Neuronal stem cell (in vitro differentiated cells): ENCODE results near the gene CR1L.
"Not testable (repeated sequence)": the region's sequence is repeated elsewhere in the genome, so short reads cannot be mapped to it uniquely, and the experiment has no call there.

Experiments used
- DNase-seq: peaks from one replicate; pipeline ENCODE4 v3.0.0-alpha.2; 2013; ENCODE audit warnings: low spot score
- H2AFZ ChIP-seq: one replicate; pipeline ENCODE4 v1.6.1; 2013; ENCODE audit warnings: mild to moderate bottlenecking, low read length, inconsistent platforms
- H2AK5ac ChIP-seq: 2 replicates; pipeline ENCODE4 v1.6.1; 2013; ENCODE audit warnings: low read depth, mild to moderate bottlenecking, inconsistent platforms, low read length, moderate library complexity, mixed read lengths
- H2BK120ac ChIP-seq: 2 replicates; pipeline ENCODE4 v1.6.1; 2013; ENCODE audit warnings: low read depth, mild to moderate bottlenecking, inconsistent platforms, low read length, moderate library complexity, mixed read lengths
- H2BK12ac ChIP-seq: one replicate; pipeline ENCODE4 v1.6.1; 2013; ENCODE audit warnings: low read length, inconsistent platforms
- H2BK15ac ChIP-seq: 2 replicates; pipeline ENCODE4 v1.6.1; 2013; ENCODE audit warnings: mild to moderate bottlenecking, low read length, inconsistent platforms, mixed read lengths
- H2BK5ac ChIP-seq: one replicate; pipeline ENCODE4 v1.6.1; 2013; ENCODE audit warnings: inconsistent platforms, mild to moderate bottlenecking, low read length, moderate library complexity
- H3K14ac ChIP-seq: one replicate; pipeline ENCODE4 v1.6.1; 2013; ENCODE audit warnings: low read length, inconsistent platforms
- H3K18ac ChIP-seq: 2 replicates; pipeline ENCODE4 v1.6.1; 2013; ENCODE audit warnings: low read length, inconsistent platforms
- H3K23ac ChIP-seq: 2 replicates; pipeline ENCODE4 v1.6.1; 2013; ENCODE audit warnings: low read depth, mild to moderate bottlenecking, mixed read lengths, low read length, inconsistent platforms; ENCODE audit not compliant: poor library complexity
- H3K27ac ChIP-seq: replicated peaks from 3 replicates; pipeline ENCODE4 v1.5.1; 2013; ENCODE audit warnings: low read length, inconsistent platforms
- H3K27me3 ChIP-seq, 3 experiments: 2 replicates each; pipeline ENCODE4 v1.6.1; 2013; ENCODE audit warnings: low read length in 3 of 3, mild to moderate bottlenecking in 2 of 3, inconsistent platforms in 1 of 3, low read depth in 1 of 3, mixed read lengths in 1 of 3, moderate library complexity in 1 of 3; ENCODE audit not compliant: control insufficient read depth in 3 of 3, insufficient read depth in 3 of 3
- H3K36me3 ChIP-seq, 2 donors: replicated peaks in 1 of 2; 2 replicates each; pipeline ENCODE4 v1.6.1; 2013; ENCODE audit warnings: low read length in 2 of 2; ENCODE audit not compliant: control insufficient read depth in 2 of 2, insufficient read depth in 2 of 2
- H3K4ac ChIP-seq: 2 replicates; pipeline ENCODE4 v1.6.1; 2013; ENCODE audit warnings: inconsistent platforms, mild to moderate bottlenecking, low read length, moderate library complexity
- H3K4me1 ChIP-seq, 2 donors: 1 replicate in 1 of 2; 2 replicates in 1 of 2; pipeline ENCODE4 v1.6.1; 2013; ENCODE audit warnings: low read length in 2 of 2, low read depth in 1 of 2; ENCODE audit not compliant: control insufficient read depth in 2 of 2, insufficient read depth in 1 of 2
- H3K4me2 ChIP-seq: one replicate; pipeline ENCODE4 v1.6.1; 2013; ENCODE audit warnings: mild to moderate bottlenecking, low read length, inconsistent platforms; ENCODE audit not compliant: insufficient read depth, poor library complexity, severe bottlenecking
- H3K4me3 ChIP-seq, 2 donors: 2 replicates each; pipeline ENCODE4 v1.5.1; 2013; ENCODE audit warnings: low read length in 2 of 2, mild to moderate bottlenecking in 2 of 2, inconsistent platforms in 1 of 2, moderate library complexity in 1 of 2
- H3K79me1 ChIP-seq: one replicate; pipeline ENCODE4 v1.6.1; 2013; ENCODE audit warnings: low read depth, mild to moderate bottlenecking, inconsistent platforms, low read length, moderate library complexity
- H3K9ac ChIP-seq: one replicate; pipeline ENCODE4 v1.6.1; 2013; ENCODE audit warnings: mild to moderate bottlenecking, low read depth, low read length, inconsistent platforms; ENCODE audit not compliant: poor library complexity
- H3K9me3 ChIP-seq, 2 donors: replicated peaks in 1 of 2; 2 replicates each; pipeline versions ENCODE3 to v1.6.1; 2013; ENCODE audit warnings: low read length in 2 of 2, mild to moderate bottlenecking in 2 of 2, inconsistent platforms in 1 of 2, low read depth in 1 of 2, mixed read lengths in 1 of 2, moderate library complexity in 1 of 2; ENCODE audit not compliant: control insufficient read depth in 2 of 2, insufficient read depth in 1 of 2
- H4K8ac ChIP-seq: one replicate; pipeline ENCODE4 v1.6.1; 2013; ENCODE audit warnings: low read depth, mild to moderate bottlenecking, inconsistent platforms, low read length, moderate library complexity
- H4K91ac ChIP-seq: one replicate; pipeline ENCODE4 v1.6.1; 2013; ENCODE audit warnings: low read length, low read depth, mild to moderate bottlenecking, inconsistent platforms; ENCODE audit not compliant: poor library complexity
- WGBS, 2 donors: extraction: QIAGEN DNeasy Blood & Tissue Kit; methylation state at CpG; one replicate each; pipeline ENCODE4 v1.1.7; 2013; ENCODE audit warnings: missing lambda C conversion rate in 2 of 2, mixed read lengths in 1 of 2; ENCODE audit not compliant: insufficient read length in 2 of 2, insufficient replicate concordance in 1 of 2; ENCODE audit errors: extremely low coverage in 2 of 2; 5-methylcytosine and 5-hydroxymethylcytosine counted together

Gene CR1L

DNA sequence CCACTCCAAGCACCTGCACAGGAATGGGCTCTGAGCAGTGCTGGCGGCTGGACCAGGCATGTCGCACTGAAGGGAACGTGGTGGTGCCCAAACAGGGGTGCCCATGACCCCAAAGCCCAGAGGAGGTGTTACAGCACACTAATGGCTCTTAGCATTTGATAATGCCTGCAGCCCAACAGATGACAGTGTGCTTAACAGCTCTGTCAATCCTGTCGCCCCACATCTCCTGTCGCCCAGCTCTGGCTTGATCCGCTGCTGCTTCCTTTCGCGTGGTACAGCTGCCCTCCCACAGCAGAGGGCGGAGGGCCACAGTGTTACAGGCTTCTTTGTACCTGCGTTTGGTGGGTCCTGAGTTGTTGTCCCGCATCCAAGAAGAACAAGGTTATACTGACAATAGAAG is 32.2 kb upstream of the CR1L start:
- no peak overlapping the region for H2AK5ac ChIP-seq
- H3K4me1 ChIP-seq, result no peaks in the 10 kb centered on the region
- no peak overlapping the region for H2BK12ac ChIP-seq
- H3K14ac ChIP-seq, result no peak overlapping the region
- no peak overlapping the region for H3K9ac ChIP-seq
- peak overlapping the region; percentile 5 for H3K23ac ChIP-seq
- peak overlapping the region; percentile 59 for H3K18ac ChIP-seq
- peak overlapping the region; percentile 2 for H2BK15ac ChIP-seq
- WGBS, 2 donors, result no CpG with 5 or more reads among the region's 11 CpGs
- no peak overlapping the region for H3K4me2 ChIP-seq
- H3K4me3 ChIP-seq, result no peak overlapping the region
- H3K9me3 ChIP-seq, result no peaks in the 10 kb centered on the region
- no peak overlapping the region for H3K27ac ChIP-seq
- no peak for DNase-seq
- H3K27me3 ChIP-seq, result no peaks in the 10 kb centered on the region
- no peak overlapping the region for H3K4ac ChIP-seq
- H3K36me3 ChIP-seq, result no peaks in the 10 kb centered on the region
- no peak overlapping the region for H2AFZ ChIP-seq
- no peaks in the 10 kb centered on the region for H3K79me1 ChIP-seq
- no peak overlapping the region for H4K8ac ChIP-seq
- H2BK5ac ChIP-seq, result no peak overlapping the region
- H4K91ac ChIP-seq, result no peak overlapping the region
- no peak overlapping the region for H2BK120ac ChIP-seq

DNA sequence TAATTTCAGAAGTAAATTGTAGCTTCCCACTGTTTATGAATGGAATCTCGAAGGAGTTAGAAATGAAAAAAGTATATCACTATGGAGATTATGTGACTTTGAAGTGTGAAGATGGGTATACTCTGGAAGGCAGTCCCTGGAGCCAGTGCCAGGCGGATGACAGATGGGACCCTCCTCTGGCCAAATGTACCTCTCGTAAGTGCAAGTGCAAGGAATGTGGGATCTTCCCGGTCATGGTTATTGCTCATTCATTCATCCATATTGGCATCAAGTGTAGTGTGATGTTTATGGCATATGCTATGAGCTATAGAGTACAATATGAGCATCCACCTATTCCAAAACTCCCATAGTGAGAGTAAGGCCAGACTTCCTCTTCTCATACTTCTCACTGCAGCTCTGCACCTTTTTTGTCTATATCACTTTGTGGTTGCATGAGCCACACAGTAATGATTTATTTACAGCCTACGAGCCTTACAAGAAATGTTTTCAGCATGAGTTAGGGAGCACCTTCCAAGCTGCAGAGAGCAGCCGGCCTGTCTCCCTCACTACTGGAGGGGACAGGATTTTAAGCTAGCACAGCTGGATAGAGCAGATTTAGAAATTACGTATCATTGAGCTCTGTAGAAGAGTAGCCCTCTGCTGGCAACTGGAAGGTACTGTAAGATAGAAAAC is 24.9 kb upstream of the CR1L start:
- no peak overlapping the region for H4K8ac ChIP-seq
- H3K79me1 ChIP-seq, result no peaks in the 10 kb centered on the region
- no peak overlapping the region for H4K91ac ChIP-seq
- H2BK5ac ChIP-seq, result no peak overlapping the region
- no peak overlapping the region for H3K23ac ChIP-seq
- H3K4me3 ChIP-seq, result no peak overlapping the region
- H3K36me3 ChIP-seq, result no peaks in the 10 kb centered on the region
- no peak overlapping the region for H2BK12ac ChIP-seq
- H3K27ac ChIP-seq, result no peak overlapping the region
- no peak overlapping the region for H2AK5ac ChIP-seq
- H3K14ac ChIP-seq, result no peak overlapping the region
- H3K4me1 ChIP-seq, result no peaks in the 10 kb centered on the region
- H3K27me3 ChIP-seq, result no peaks in the 10 kb centered on the region
- no peak overlapping the region for H3K4ac ChIP-seq
- H3K4me2 ChIP-seq, result no peak overlapping the region
- no peak overlapping the region for H3K9ac ChIP-seq
- H3K9me3 ChIP-seq, result no peaks in the 10 kb centered on the region
- H2BK15ac ChIP-seq, result no peak overlapping the region
- no peak overlapping the region for H2BK120ac ChIP-seq
- WGBS, 2 donors, result no CpG with 5 or more reads among the region's 7 CpGs
- peak overlapping the region; percentile 32 for H2AFZ ChIP-seq
- DNase-seq, result peak; percentile 23
- H3K18ac ChIP-seq, result no peak overlapping the region

DNA sequence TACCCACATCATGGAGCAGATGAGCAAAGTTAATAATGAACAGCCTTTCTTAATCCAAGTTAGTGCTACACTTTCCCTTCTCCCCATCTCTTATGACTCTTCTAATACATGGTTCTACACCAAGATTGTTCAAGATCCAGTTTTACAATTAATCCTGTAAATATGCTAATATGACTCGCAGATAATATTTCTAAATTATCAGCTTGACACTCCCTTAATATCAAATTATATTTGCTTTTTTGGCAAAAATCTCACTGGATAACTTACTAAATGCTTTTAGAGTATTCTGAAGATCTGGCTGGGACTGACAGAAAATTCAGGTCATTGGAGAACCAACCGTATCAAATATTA is 24.4 kb upstream of the CR1L start:
- H3K23ac ChIP-seq, result no peak overlapping the region
- H2AFZ ChIP-seq, result no peak overlapping the region
- H4K91ac ChIP-seq, result no peak overlapping the region
- H3K4me3 ChIP-seq, result no peak overlapping the region
- H3K4ac ChIP-seq, result no peak overlapping the region
- no CpG with 5 or more reads among the region's 2 CpGs for WGBS, 2 donors
- DNase-seq, result no peak
- H3K9ac ChIP-seq, result no peak overlapping the region
- no peak overlapping the region for H3K18ac ChIP-seq
- H2AK5ac ChIP-seq, result no peak overlapping the region
- H4K8ac ChIP-seq, result no peak overlapping the region
- no peak overlapping the region for H2BK120ac ChIP-seq
- H3K79me1 ChIP-seq, result no peaks in the 10 kb centered on the region
- H2BK5ac ChIP-seq, result no peak overlapping the region
- H3K27me3 ChIP-seq, result no peaks in the 10 kb centered on the region
- no peak overlapping the region for H2BK12ac ChIP-seq
- no peak overlapping the region for H3K14ac ChIP-seq
- H3K27ac ChIP-seq, result no peak overlapping the region
- no peaks in the 10 kb centered on the region for H3K4me1 ChIP-seq
- no peak overlapping the region for H2BK15ac ChIP-seq
- no peaks in the 10 kb centered on the region for H3K9me3 ChIP-seq
- no peaks in the 10 kb centered on the region for H3K36me3 ChIP-seq
- H3K4me2 ChIP-seq, result no peak overlapping the region

GRCh38 chr1:207625504-207626071 is 19.3 kb upstream of the CR1L start:
- H3K9ac ChIP-seq, H4K8ac ChIP-seq, H2BK5ac ChIP-seq, H3K79me1 ChIP-seq, H3K36me3 ChIP-seq, H3K27ac ChIP-seq, H3K9me3 ChIP-seq, H2BK120ac ChIP-seq, DNase-seq, H2AFZ ChIP-seq, H2BK12ac ChIP-seq, H2AK5ac ChIP-seq, H3K4me2 ChIP-seq, H3K4me1 ChIP-seq, H3K18ac ChIP-seq, H4K91ac ChIP-seq, H3K27me3 ChIP-seq, H3K14ac ChIP-seq, H3K4ac ChIP-seq, H3K23ac ChIP-seq, H2BK15ac ChIP-seq, H3K4me3 ChIP-seq: not testable (repeated sequence)
- WGBS, 2 donors, result no CpG with 5 or more reads among the region's 1 CpG
